GM19397 (cell line): ENCODE data around the gene TNPO3.
"Not testable (repeated sequence)": the region's sequence is repeated elsewhere in the genome, so short reads cannot be mapped to it uniquely, and the experiment has no call there.

Experiments
- ATAC-seq: cut with Tn5 transposase; IDR thresholded peaks from one replicate; pipeline ENCODE4 v1.9.1; 2021; ENCODE audit warnings: mild to moderate bottlenecking, moderate library complexity; ENCODE audit not compliant: unreplicated experiment

TNPO3 gene

DNA sequence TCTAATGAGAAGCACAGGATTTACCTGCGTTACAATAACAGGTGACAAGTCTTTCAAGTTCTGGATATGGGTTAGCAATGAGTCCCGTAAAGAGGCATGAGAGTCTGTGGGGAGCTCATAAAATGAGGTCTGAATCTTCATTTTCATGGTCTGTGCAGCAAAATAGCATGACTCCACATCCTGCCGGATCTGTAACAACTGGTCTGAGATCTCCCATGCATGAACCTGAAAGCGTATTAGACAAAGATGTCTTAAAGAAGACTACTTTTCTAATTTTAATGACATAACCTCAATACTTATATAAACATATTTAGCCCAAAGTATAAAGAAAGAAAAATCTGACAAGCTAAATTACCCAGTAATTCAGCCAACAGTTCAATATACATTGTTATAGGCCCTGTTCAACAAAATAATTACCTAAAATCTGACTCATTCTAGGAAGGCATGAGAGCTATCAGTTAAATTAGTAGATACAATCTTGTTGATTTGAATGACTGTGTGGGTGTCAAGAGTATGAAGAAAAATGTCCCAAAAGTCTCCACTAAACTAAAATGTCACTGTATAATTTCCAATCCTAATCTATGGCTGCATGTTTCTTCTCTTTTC, 36.9 kb downstream of the TNPO3 start:
- peak; percentile 62 for ATAC-seq

DNA sequence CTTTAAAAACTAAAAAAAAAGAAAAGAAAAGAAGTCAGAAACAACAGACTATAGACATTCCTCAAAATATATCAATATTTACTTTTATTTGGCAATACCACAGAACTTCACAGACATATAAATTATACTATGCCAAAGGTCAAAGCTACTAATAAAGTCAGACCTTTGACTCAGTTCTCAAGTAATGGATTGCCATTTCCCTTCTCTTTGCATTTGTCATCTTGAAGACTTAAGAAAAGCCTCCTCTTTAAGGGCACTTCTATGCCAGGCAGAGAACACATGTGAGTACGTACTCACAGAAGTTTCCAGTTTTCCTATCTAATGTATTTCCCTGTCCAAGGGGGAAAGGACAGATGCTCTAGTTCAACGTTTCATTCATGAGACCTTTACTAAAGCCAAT, 37.6 kb downstream of the TNPO3 start:
- no peak for ATAC-seq

DNA sequence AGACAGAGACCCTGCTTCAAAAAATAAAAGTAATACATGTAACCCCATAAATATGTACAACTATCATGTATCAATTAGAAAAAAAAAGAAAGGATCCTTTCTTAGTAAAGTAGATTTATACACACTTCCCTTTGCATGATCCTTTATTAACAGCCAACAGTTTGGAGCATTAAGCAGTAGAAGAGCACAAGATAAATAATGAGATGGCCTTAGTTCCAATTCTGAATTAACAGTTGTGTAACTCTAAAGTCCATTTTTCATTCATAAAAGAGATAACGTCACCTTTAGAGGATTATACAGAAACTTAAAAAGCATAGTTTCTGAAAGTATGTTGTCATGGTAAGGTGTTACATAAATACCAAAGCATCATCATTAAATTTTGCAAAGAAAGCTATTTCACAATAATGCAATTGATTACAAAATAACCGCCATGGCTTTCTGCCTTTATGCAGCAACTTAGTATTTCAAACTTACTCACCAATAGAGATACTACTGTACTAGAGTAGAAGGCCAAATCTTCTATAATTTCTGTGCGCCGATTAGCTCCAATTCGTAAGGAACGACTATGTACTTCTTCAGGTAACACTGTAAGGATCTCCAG, 40.3 kb downstream of the TNPO3 start:
- no peak for ATAC-seq

GRCh38 chr7:129013048-129013724, 41.7 kb downstream of the TNPO3 start:
- no peak for ATAC-seq

GRCh38 chr7:129012641-129013040, 42.3 kb downstream of the TNPO3 start:
- ATAC-seq = no peak

DNA sequence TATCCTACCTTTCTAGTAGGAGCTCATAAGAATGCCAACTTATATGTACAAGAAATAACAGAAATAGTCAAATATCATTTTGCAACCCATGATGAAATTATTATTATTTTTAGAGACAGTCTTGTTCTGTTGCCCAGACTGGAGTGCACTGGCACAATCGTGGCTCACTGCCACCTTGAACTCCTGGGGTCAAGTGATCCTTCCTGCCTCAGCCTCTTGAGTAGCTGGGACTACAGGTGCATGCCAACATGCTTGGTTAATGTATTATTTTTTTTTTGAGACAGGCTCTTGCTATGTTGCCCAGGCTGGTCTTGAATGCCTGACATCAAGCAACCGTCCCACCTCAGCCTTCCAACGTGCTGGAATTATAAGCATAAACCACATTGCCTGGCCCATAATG, 44.8 kb downstream of the TNPO3 start:
- no peak for ATAC-seq

DNA sequence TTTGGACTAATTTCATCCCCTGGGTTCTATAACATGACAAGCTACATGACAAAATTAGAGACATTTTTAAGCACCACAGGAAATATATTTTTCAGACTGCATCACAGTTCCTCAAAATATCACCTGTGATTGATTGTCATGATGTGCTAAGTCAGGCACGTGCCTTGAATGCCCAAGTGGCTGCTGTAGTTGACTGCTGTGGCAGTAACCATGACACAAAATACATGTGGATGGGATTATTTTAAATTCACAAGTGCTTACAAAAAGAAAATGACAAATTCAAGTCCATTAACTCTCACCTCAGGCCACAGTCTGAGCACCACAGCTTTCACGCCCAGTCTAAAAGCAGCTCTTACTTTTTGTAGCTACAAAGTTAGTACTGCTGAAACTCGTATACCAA, 45.5 kb downstream of the TNPO3 start:
- peak; percentile 76 for ATAC-seq

- no peak for ATAC-seq
These were observed 46.1 kb downstream of the TNPO3 start for GRCh38 chr7:129008645-129009414.

- ATAC-seq = no peak
These were observed 47.3 kb downstream of the TNPO3 start for GRCh38 chr7:129007572-129007971.

DNA sequence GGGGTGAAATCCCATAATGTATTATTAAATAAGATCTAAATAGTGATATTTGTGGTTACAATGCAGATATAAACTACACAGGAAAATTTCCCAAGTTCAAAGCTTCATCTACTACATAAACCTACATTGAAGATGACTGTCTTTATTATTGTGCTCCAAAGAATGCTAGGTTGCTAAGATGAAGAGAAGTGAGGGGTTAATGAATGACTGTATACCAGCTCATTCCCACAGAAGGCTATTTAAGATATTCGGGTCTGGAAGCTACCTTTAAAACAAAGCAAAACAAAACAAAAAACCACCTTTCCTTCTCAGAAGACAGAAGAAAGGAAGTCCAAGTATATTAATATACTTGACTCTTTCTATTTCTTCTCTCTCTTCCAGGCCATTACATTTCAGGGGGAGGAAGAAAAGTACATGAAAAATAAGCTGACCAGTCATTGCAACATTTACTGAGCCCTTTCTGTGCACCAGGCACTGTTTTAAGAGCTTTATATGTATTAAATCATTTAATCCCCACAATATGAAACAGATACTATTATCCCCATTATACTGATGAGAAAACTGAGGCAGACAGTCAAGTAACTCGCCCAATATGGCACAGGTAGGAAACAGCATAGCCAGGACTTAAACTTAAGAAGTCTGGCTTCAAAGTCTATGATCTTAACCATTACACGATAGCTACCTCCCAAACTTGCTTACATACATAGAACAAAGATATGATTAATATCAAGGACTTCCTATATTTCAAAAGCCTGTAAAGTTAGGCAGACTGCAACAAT, 48.1 kb downstream of the TNPO3 start:
- ATAC-seq = no peak

DNA sequence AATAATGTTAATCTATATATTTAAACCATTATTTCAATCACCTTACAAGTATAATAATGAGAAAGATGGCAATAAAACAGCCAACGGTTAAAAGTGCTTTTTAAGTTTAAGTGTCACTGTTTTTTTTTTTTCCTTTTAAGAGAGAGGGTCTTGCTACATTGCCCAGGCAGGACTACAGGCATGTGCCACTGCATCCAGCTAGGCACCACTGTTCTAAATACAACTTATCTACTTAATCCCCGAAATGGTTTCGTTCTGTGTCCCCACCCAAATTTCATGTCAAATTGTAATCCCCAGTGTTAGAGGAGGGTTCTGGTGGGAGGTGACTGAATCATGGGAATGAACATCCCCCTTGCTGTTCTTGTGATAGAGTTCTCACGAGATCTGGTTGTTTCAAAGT, 49.7 kb downstream of the TNPO3 start:
- ATAC-seq = no peak

GRCh38 chr7:128997181-128997580, 57.7 kb downstream of the TNPO3 start:
- ATAC-seq = no peak

- not testable (repeated sequence) for ATAC-seq
These were observed 60.4 kb downstream of the TNPO3 start for GRCh38 chr7:128994560-128994959.

- no peak for ATAC-seq
These were observed 61.5 kb downstream of the TNPO3 start for GRCh38 chr7:128993419-128993818.

GRCh38 chr7:128989961-128990360, 65.0 kb downstream of the TNPO3 start:
- no peak for ATAC-seq

- ATAC-seq = no peak
These were observed 66.5 kb downstream of the TNPO3 start for GRCh38 chr7:128988372-128988771.

DNA sequence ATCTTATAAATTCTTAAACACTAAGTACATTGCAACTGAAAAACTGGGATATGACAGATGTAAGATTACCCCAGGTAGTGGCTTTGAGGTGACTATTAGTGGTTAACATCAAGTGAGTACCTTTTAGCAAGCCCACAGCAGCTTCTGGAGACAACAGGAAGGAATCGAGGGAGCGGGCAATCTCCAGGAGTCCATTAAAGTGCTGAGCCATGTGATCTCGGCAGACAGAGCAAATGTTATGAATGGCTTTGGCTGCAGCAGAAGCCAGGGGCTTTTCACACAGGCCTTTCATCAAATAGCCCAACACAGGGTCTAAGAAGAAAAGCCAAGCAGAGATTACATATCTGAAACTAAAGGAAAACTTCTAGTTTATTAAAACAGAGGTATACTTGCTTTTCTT, 68.3 kb downstream of the TNPO3 start:
- ATAC-seq = no peak

DNA sequence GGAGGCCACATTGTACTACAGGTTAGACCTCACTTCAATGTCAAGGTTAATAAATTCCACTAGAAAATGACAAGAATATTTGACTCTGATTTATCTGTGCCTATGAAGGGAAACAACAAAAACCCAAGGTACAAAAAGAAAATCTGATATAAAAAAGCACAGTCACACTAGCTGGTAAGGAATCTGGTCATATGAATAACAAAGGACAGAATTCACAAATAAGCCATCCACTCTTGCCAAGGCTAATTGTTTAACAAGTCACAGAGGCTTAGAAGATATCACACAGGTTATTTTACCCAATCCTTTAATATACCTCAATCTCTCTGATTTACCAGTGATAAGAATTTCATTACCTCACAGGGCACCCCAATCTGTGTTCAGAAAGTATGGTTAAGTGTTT, 69.3 kb downstream of the TNPO3 start:
- ATAC-seq = no peak

DNA sequence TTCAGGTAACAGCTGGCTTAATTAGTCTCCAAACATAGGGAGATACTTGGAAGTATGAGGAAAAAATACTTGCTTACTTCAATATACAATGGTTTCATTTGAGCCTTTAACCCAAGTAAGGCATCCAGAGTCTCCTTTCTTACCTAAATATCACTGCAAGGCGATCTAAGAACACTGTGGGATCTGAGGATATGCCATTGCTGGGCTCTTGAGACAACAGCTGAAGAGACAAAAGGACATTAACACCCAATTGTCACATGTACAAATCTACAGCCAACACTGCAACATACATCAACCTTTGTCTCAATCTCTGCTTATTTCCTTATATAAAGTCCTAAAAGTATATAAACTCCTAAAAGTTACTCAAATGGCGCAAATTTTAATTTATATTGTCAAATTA, 72.8 kb downstream of the TNPO3 start:
- no peak for ATAC-seq

GRCh38 chr7:128974241-128974934, 80.5 kb downstream of the TNPO3 start:
- no peak for ATAC-seq
